Heart right ventricle (tissue), 16 donors: Measurements from ENCODE around the gene DSCAM. TPM values are rescaled to one million over a fixed set of nuclear protein-coding genes. Genes with fewer than 3 reads are reported as not detected.
A peak's percentile ranks its signal among the peaks of the same experiment; 100 is the strongest.
"Not testable (repeated sequence)": the region's sequence is repeated elsewhere in the genome, so short reads cannot be mapped to it uniquely, and the experiment has no call there.

Experiments
- ATAC-seq, 8 donors: fragments of 200-7000 bp; cut with Tn5 transposase; one replicate each; pipeline ENCODE4 v1.9.1; 2020; ENCODE audit warnings: mild to moderate bottlenecking in 8 of 8, moderate library complexity in 8 of 8, moderate number of reproducible peaks in 1 of 8
- DNase-seq, 2 donors: peaks; one replicate each; pipeline ENCODE4 v3.0.0-alpha.2; 2020
- H3K27ac ChIP-seq, 10 donors: fragments of 200-600 bp; sonication (generic) in 2 of 10; one replicate each; pipeline versions ENCODE4 v1.5.0 to v1.8.0; 2020 to 2022; ENCODE audit warnings: mild to moderate bottlenecking in 3 of 10
- H3K27me3 ChIP-seq, 7 donors: fragments of 200-600 bp; one replicate each; pipeline ENCODE4 v1.8.0; 2021 to 2022; ENCODE audit warnings: mild to moderate bottlenecking in 2 of 7
- H3K36me3 ChIP-seq, 9 donors: fragments of 200-600 bp; sonication (generic) in 1 of 9; one replicate each; pipeline versions ENCODE4 v1.5.0 to v1.8.0; 2020 to 2022; ENCODE audit warnings: mild to moderate bottlenecking in 2 of 9
- H3K4me1 ChIP-seq, 9 donors: fragments of 200-600 bp; sonication (generic) in 1 of 9; one replicate each; pipeline versions ENCODE4 v1.5.0 to v1.8.0; 2020 to 2022; ENCODE audit warnings: mild to moderate bottlenecking in 4 of 9
- H3K4me3 ChIP-seq, 10 donors: fragments of 200-600 bp; sonication (generic) in 2 of 10; one replicate each; pipeline versions ENCODE4 v1.5.0 to v1.8.0; 2020 to 2022; ENCODE audit warnings: mild to moderate bottlenecking in 7 of 10, moderate library complexity in 2 of 10
- H3K9me3 ChIP-seq, 11 donors: fragments of 200-600 bp in 10 of 11; sonication (generic) in 2 of 11; one replicate each; pipeline versions ENCODE4 v1.5.0 to v1.8.0; 2013 to 2022; ENCODE audit warnings: mild to moderate bottlenecking in 2 of 11, control low read depth in 1 of 11, moderate library complexity in 1 of 11
- WGBS, 2 donors: extraction: QIAGEN DNeasy Blood & Tissue Kit; methylation state at CpG; one replicate each; pipeline ENCODE4 v1.1.7; 2013; ENCODE audit warnings: inconsistent platforms in 1 of 2; 5-methylcytosine and 5-hydroxymethylcytosine counted together
- intact Hi-C, 10 donors: fragments of 100-400 bp; cut with DNase I; formaldehyde crosslinking; loops; one replicate each; pipeline versions ENCODE4 v1.11.1 to v1.14.2; 2022
- polyA plus RNA-seq, 2 donors: library from polyadenylated mRNA; stranded (reverse); fragments of 200-250 nt; gene quantifications; one replicate each; pipeline ENCODE4 v1.2.3, GENCODE V29; 2013
- total RNA-seq, 10 donors: library from RNA; stranded (reverse); fragmentation: NEBNext Ultra II Directional in 3 of 10; extraction: Animal tissue kit (Norgen Biotek cat#: 25700) in 3 of 10; gene quantifications; one replicate each; pipeline versions ENCODE4 v1.2.1 to v1.2.4, GENCODE V29; 2021 to 2023
- TF ChIP-seq, protein P1 (sequence below), 9 donors: fragments of 200-600 bp; sonication (generic) in 2 of 9; IDR thresholded peaks; one replicate each; pipeline versions ENCODE4 v1.5.0 to v1.8.0; 2021 to 2022; ENCODE audit warnings: antibody characterized with exemption in 9 of 9, mild to moderate bottlenecking in 5 of 9, moderate library complexity in 1 of 9
- donor health status: Arrhythmogenic right ventricular cardiomyopathy.
- donor health status: ischemic (EF 13 %, LVEDD 7.1; RV severe dilation, severe dysfunction).
- donor health status: healthy with polysubstance abuse.
- donor health status: DM: no; HTN: yes; CAD: no.
- donor health status: DM: no; HTN: no; CAD: no.
- donor health status: ischemic (EF 25% LVEDD 6.9; RV normal size, moderate dysfunction).
- donor health status: ischemic (EF 25% LVEDD 5.7; RV mildly dilated, moderate dysfunction).
- donor health status: healthy.
- donor health status: DM: yes; HTN: yes; CAD: no.
- donor health status: Ischemic cardiomyopathy.
- donor health status: ischemic (EF 35%, LVEDD 5.7; RV mildly dilated, moderate dysfunction).
- donor health status: nonischemic (EF 11% LVEDD 7.7; RV severe dilation, severe dysfunction).
- donor health status: DM: yes; HTN: yes; CAD: no.
- donor health status: PGD.
- donor health status: ischemic (EF 29% LVEDD 5.4; RV normal size, mild dysfunction).
- donor health status: nonischemic (EF 23%, LVEDD 6.1; RV moderate dilation, normal function).

The DSCAM gene
- total and polyA plus RNA-seq, 12 donors: 0.03 to 0.04 TPM; not detected in 10

DNA sequence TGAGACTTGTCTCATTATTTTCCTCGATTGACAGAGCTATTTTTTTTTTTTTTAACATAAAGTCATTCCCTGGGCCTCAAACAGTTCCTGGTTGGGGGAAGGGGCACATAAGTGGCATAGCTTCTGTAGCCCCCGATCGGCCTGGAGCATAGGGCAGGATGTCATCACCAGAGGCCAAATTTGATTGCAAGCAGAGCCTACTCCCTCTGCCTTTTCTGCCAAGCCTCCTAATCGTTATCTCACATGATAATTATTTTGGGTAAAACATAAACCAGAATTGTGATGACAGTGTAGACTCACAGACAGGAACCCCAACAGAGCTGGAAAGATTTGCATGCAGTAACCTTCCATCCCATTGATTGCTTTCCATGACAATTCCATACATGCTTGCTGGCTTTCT lies 574.9 kb downstream of the DSCAM start:
- ATAC-seq: peak in 7 of 8 donors; percentile 18 to 84 (median 38)

DNA sequence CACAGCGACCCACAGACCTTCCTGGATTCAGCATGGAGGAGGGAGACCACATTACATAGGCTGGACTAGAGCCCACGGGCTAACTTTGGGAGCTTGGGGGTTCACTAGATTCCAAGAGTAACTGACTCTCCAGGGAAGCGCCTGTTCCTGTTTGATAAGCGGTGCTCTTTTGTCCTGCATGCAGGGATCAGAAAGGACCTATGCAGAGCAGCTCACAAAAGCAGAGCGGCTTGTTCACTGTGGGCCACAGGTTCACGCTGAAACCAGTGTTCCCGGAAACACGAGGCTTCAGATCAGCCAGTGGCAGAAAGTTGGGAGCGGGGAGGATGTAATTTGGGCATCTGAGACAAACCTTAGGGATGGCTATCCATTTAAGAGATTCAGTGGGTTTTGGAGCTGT lies 575.8 kb downstream of the DSCAM start:
- TF ChIP-seq, protein P1, sequence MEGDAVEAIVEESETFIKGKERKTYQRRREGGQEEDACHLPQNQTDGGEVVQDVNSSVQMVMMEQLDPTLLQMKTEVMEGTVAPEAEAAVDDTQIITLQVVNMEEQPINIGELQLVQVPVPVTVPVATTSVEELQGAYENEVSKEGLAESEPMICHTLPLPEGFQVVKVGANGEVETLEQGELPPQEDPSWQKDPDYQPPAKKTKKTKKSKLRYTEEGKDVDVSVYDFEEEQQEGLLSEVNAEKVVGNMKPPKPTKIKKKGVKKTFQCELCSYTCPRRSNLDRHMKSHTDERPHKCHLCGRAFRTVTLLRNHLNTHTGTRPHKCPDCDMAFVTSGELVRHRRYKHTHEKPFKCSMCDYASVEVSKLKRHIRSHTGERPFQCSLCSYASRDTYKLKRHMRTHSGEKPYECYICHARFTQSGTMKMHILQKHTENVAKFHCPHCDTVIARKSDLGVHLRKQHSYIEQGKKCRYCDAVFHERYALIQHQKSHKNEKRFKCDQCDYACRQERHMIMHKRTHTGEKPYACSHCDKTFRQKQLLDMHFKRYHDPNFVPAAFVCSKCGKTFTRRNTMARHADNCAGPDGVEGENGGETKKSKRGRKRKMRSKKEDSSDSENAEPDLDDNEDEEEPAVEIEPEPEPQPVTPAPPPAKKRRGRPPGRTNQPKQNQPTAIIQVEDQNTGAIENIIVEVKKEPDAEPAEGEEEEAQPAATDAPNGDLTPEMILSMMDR (IDR thresholded peaks at IDR 0.05): no peak
- H3K27me3 ChIP-seq: peaks cover 0 to 4% (median 0%) of the 10 kb centered on the region in 7 donors
- peaks cover 0 to 9% (median 0%) of the 10 kb centered on the region in 9 donors for H3K4me1 ChIP-seq
- ATAC-seq: peak in 2 of 8 donors; percentile 52 to 60
- intact Hi-C loops: no loop called here
- H3K27ac ChIP-seq: no peak overlapping the region
- H3K36me3 ChIP-seq: no peaks in the 10 kb centered on the region
- DNase-seq: no peak
- 38 to 42% methylated on average over 9 of the region's 9 CpGs for WGBS, 2 donors
- no peak overlapping the region for H3K4me3 ChIP-seq
- no peaks in the 10 kb centered on the region for H3K9me3 ChIP-seq

More for the DNA sequence above, 574.9 kb downstream of the DSCAM start:
- intact Hi-C loops: no loop called here
- peaks cover 0 to 9% (median 0%) of the 10 kb centered on the region in 9 donors for H3K4me1 ChIP-seq
- H3K4me3 ChIP-seq: no peak overlapping the region
- H3K36me3 ChIP-seq: no peaks in the 10 kb centered on the region
- 17 to 18% methylated on average over 4 of the region's 4 CpGs for WGBS, 2 donors
- no peak overlapping the region for H3K27ac ChIP-seq
- H3K9me3 ChIP-seq: peaks cover 0 to 3% (median 0%) of the 10 kb centered on the region in 11 donors
- DNase-seq: peak in 1 of 2 donors; percentile 4
- peaks cover 0 to 4% (median 0%) of the 10 kb centered on the region in 7 donors for H3K27me3 ChIP-seq
- TF ChIP-seq, protein P1 (IDR thresholded peaks at IDR 0.05): no peak

DNA sequence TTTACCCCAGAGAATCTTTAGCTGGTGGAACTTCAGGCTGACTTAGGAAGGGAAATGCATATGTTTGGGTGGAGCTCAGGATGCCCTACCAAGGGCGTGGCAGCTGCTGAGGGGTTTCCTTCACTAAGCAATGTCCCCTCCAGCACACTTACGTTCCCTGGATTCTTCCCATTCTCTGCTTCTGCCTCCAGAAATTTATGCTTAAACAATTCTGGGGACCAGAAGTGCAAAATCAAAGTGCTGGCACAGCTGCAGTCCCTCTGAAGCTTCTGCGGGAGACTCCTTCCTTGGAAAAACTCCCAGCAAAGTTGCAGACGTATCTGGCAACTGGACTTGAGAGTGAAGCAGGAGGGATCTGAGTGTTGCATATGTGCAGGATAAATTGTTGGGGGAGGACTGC lies 576.9 kb downstream of the DSCAM start:
- H3K4me3 ChIP-seq: no peak overlapping the region
- H3K36me3 ChIP-seq: no peaks in the 10 kb centered on the region
- DNase-seq (no peak), ATAC-seq (peak in 1 of 8 donors; percentile 29)
- H3K4me1 ChIP-seq: peaks cover 0 to 9% (median 0%) of the 10 kb centered on the region in 9 donors
- WGBS, 2 donors: 31 to 32% methylated on average over 4 of the region's 4 CpGs
- peaks cover 0 to 4% (median 0%) of the 10 kb centered on the region in 7 donors for H3K27me3 ChIP-seq
- no peak overlapping the region for H3K27ac ChIP-seq
- intact Hi-C loops: no loop called here
- TF ChIP-seq, protein P1 (IDR thresholded peaks at IDR 0.05): no peak
- no peaks in the 10 kb centered on the region for H3K9me3 ChIP-seq

DNA sequence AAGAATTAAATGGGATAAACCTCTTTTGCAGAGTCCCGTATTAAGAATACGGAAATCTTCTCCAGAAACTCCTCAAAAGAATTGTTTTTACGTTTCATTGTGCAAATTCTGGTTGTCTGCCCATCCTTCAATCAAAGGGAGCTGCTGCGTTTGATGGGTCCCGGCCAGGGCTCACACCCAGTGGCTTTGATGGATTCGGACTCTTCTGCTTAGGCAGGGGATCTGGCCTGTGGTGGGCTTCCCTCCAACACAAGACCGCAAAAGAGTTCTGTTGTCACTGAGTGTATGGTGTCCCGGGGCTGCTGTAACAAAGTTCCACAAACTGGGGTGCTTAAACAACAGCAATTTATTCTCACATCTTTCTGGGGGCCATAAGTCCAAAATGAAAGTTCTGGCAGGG lies 577.7 kb downstream of the DSCAM start:
- H3K27me3 ChIP-seq: peaks cover 0 to 4% (median 0%) of the 10 kb centered on the region in 7 donors
- TF ChIP-seq, protein P1 (IDR thresholded peaks at IDR 0.05): no peak
- H3K4me1 ChIP-seq: peaks cover 0 to 9% (median 0%) of the 10 kb centered on the region in 9 donors
- intact Hi-C loops: no loop called here
- no peaks in the 10 kb centered on the region for H3K9me3 ChIP-seq
- H3K27ac ChIP-seq: no peak overlapping the region
- WGBS, 2 donors: 87 to 91% methylated on average over 8 of the region's 8 CpGs
- no peaks in the 10 kb centered on the region for H3K36me3 ChIP-seq
- DNase-seq: no peak
- ATAC-seq: no peak
- no peak overlapping the region for H3K4me3 ChIP-seq

DNA sequence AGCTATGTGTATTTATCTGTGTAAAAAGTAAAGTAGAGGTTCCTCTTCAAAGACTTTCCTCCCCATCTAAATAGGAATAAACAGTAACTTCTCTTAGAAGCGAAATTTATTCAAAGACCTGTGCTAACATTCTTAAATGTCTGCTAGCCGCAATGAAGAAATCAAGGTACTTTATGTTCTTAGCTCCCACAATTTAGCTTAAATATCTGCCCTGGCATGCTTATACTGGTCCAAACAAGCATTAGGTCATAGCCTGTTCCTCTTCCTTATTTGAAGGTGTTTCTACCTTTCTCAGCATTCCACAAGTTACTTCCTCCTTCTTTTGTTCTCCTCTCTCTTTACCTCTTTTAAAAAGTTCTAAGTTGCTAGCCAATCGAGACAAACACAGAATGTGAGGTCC lies 588.5 kb downstream of the DSCAM start:
- H3K27me3 ChIP-seq, H3K36me3 ChIP-seq, H3K4me1 ChIP-seq, H3K27ac ChIP-seq, intact Hi-C loops, ATAC-seq, H3K4me3 ChIP-seq, H3K9me3 ChIP-seq, DNase-seq: not testable (repeated sequence)
- 82 to 90% methylated on average over 3 of the region's 3 CpGs for WGBS, 2 donors
